Progenitor cell of endocrine pancreas (in vitro differentiated cells): ENCODE data around the gene COL9A3. TPM values are rescaled to one million over a fixed set of nuclear protein-coding genes. Genes with fewer than 3 reads are reported as not detected.

Experiments
- DNase-seq: peaks from one replicate; pipeline ENCODE4 v3.0.0; 2021; ENCODE audit warnings: low spot score; ENCODE audit not compliant: unreplicated experiment
- H3K27ac Mint-ChIP-seq: 2 replicates; pipeline ENCODE4 v1.8.0; 2021; ENCODE audit warnings: mild to moderate bottlenecking, moderate library complexity, mixed read lengths
- H3K27me3 Mint-ChIP-seq: 2 replicates; pipeline ENCODE4 v1.8.0; 2021; ENCODE audit warnings: mixed read lengths
- H3K36me3 Mint-ChIP-seq: 2 replicates; pipeline ENCODE4 v1.8.0; 2022; ENCODE audit warnings: mixed read lengths; ENCODE audit not compliant: insufficient read depth
- H3K4me1 Mint-ChIP-seq: 2 replicates; pipeline ENCODE4 v1.8.0; 2021; ENCODE audit warnings: low read depth, mixed read lengths
- H3K4me3 Mint-ChIP-seq: 2 replicates; pipeline ENCODE4 v1.8.0; 2021; ENCODE audit warnings: low read depth, mild to moderate bottlenecking, moderate library complexity, mixed read lengths
- H3K9me3 Mint-ChIP-seq: 2 replicates; pipeline ENCODE4 v1.8.0; 2021; ENCODE audit warnings: low read depth, mixed read lengths
- CTCF ChIP-seq: fragments of 200-600 bp; sonication (generic); IDR thresholded peaks from one replicate; pipeline ENCODE4 v1.5.0; 2021; ENCODE audit warnings: antibody characterized with exemption, mild to moderate bottlenecking; ENCODE audit not compliant: unreplicated experiment
- total RNA-seq: library from RNA; stranded (reverse); gene quantifications from 2 replicates; pipeline ENCODE4 v1.2.1, GENCODE V29; 2021

COL9A3 gene
- total RNA-seq, 1 donor from 2014 or later = 81.5 TPM

DNA sequence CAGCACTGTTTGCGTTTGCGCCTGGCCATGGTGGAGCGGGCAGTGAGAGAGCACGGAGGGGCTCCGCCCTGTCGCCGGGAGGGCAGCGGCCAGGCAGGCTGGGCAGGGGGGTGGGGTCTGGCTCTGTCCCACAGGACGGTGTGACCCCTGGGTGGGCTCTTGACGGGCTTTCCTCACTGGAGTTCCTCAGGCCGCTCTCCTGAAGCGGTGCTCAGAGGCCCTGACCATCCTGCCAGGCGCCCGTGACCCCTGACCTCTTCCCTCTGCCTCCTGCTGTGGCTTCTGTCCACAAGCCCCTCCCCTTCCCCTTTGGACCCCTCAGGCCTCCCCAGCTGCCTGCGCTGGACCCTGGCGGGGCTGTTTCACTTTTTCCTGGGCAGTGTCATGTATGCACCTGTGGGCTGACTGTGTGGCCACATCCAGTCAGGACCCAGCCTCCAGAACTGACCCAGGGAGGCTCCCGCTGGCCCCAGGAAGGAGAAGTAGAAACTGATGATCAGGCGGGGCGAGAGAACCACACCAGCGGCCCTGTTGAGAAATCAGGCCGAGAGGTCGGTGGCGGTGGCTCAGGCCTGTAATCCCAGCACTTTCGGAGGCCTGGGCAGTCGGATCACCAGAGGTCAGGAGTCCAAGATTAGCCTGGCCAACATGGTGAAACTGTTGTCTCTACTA lies 11.0 kb upstream of the COL9A3 start:
- no peak for DNase-seq
- Mint-ChIP-seq H3K27ac (peak overlapping the region; percentile 73), H3K27me3 (peaks cover 11% of the 10 kb centered on the region), H3K36me3 (peaks cover 5% of the 10 kb centered on the region), H3K4me3 (peak overlapping the region; percentile 74), H3K9me3 (no peaks in the 10 kb centered on the region), H3K4me1 (peaks cover 5% of the 10 kb centered on the region)
- no peak for TF ChIP-seq CTCF

DNA sequence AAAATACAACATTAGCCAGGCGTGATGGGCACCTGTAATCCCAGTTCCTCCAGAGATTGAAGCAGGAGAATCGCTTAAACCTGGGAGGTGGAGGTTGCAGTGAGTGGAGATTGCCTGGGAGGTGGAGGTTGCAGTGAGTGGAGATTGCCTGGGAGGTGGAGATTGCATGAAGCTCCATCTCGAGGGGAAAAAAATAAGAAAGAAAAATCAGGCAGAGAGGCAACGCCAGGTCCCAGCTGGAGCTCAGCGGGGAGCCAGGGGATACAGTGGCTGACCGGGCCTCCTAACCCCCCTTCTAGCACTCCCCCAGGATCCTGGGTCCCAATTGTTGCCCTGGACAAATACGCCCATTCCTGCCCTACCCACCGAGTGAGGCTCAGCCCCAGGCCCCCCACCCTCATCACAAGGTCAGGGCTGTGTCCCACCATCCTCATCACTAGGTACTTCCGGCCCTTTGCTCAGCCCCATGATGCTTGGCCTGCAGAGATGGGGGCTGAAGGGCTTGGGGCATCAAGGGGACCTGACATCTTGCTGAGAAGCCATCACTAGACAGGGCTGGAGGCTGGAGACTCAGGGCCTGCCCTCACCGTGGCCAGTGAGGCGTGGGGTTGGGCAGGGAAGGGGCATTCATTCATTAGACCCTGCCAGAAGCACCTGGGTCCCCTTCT lies 10.3 kb upstream of the COL9A3 start:
- H3K27me3 Mint-ChIP-seq = peaks cover 11% of the 10 kb centered on the region
- DNase-seq = no peak
- H3K27ac Mint-ChIP-seq = no peak overlapping the region
- H3K4me1 Mint-ChIP-seq = peaks cover 5% of the 10 kb centered on the region
- H3K4me3 Mint-ChIP-seq = peak overlapping the region; percentile 74
- no peak for TF ChIP-seq CTCF
- no peaks in the 10 kb centered on the region for H3K9me3 Mint-ChIP-seq
- peaks cover 3% of the 10 kb centered on the region for H3K36me3 Mint-ChIP-seq

GRCh38 chr20:62807444-62808210 lies 9.2 kb upstream of the COL9A3 start:
- no peak for DNase-seq
- Mint-ChIP-seq H3K9me3 (no peaks in the 10 kb centered on the region), H3K4me3 (no peak overlapping the region), H3K27ac (no peak overlapping the region), H3K36me3 (peaks cover 5% of the 10 kb centered on the region), H3K4me1 (peaks cover 5% of the 10 kb centered on the region), H3K27me3 (peaks cover 11% of the 10 kb centered on the region)
- TF ChIP-seq CTCF = no peak

DNA sequence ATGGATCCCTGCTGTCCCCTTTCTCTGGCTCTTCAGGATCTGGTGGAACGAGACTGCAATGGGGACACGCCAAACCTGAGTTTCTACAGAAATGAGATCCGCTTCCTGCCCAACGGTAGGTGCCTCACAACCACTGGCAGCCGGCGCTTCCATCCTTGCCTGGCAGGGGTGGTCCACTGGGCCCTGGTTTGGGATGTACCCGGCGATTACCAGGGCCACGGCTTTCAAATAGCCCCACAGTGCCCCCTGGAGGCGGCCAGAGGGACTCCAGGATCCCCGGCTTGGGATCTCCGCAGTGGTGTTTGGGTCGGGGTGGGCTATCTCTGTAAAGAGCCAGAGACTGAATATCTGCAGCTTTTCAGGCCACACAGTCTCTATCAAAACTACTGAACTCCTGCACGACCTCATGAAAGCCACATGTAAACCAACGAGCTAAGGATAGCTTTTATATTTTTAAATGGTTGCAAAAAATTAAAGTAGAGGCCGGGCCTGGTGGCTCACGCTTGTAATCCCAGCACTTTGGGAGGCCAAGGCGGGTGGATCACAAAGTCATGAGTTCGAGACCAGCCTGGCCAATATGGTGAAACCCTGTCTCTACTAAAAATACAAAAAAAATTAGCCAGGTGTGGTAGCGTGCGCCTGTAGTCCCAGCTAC lies 8.5 kb upstream of the COL9A3 start:
- peak; percentile 76 for DNase-seq
- Mint-ChIP-seq H3K27ac (no peak overlapping the region), H3K4me3 (peak overlapping the region; percentile 60), H3K36me3 (peaks cover 5% of the 10 kb centered on the region), H3K27me3 (peaks cover 5% of the 10 kb centered on the region), H3K9me3 (no peaks in the 10 kb centered on the region), H3K4me1 (peaks cover 5% of the 10 kb centered on the region)
- TF ChIP-seq CTCF = peak; percentile 89
